ENCODE results near the gene ZFAND3.

GRCh38 chr6:37919417-37920157 lies 100.1 kb downstream of the ZFAND3 start:
- TF ChIP-seq, protein P1, sequence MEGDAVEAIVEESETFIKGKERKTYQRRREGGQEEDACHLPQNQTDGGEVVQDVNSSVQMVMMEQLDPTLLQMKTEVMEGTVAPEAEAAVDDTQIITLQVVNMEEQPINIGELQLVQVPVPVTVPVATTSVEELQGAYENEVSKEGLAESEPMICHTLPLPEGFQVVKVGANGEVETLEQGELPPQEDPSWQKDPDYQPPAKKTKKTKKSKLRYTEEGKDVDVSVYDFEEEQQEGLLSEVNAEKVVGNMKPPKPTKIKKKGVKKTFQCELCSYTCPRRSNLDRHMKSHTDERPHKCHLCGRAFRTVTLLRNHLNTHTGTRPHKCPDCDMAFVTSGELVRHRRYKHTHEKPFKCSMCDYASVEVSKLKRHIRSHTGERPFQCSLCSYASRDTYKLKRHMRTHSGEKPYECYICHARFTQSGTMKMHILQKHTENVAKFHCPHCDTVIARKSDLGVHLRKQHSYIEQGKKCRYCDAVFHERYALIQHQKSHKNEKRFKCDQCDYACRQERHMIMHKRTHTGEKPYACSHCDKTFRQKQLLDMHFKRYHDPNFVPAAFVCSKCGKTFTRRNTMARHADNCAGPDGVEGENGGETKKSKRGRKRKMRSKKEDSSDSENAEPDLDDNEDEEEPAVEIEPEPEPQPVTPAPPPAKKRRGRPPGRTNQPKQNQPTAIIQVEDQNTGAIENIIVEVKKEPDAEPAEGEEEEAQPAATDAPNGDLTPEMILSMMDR (IDR thresholded peaks at IDR 0.05) = no peak
- TF ChIP-seq POLR2A (IDR thresholded peaks at IDR 0.05) = no peak

Data from Peyer's patch (tissue), 4 donors.